HK-2 (cell line): ENCODE measurements around the gene AKAP17A.
"Not testable (repeated sequence)": the region's sequence is repeated elsewhere in the genome, so short reads cannot be mapped to it uniquely, and the experiment has no call there.

ENCODE experiments used
- DNase-seq: peaks from one replicate; pipeline ENCODE4 v3.0.0-alpha.2; 2018; ENCODE audit not compliant: unreplicated experiment

AKAP17A gene

DNA sequence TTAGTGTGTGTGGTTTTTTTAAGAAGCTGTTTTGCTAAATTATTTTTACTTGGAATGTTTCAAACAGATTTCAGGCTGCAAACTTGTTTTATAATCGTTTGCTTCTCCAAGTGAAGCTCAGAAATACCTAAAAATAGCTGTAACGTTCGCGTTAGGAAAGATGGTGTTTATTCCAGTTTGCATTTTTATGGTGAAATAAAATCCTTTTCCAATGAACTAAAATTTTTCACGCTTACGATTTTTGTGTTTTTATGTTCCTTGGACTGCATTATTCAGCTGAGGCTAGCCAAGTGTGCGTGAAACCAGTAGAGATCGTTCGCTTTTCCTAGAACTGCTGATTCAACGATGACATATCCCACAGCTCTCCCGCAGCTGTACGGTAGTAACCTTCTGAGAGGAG lies 10.9 kb downstream of the AKAP17A start:
- no peak for DNase-seq

DNA sequence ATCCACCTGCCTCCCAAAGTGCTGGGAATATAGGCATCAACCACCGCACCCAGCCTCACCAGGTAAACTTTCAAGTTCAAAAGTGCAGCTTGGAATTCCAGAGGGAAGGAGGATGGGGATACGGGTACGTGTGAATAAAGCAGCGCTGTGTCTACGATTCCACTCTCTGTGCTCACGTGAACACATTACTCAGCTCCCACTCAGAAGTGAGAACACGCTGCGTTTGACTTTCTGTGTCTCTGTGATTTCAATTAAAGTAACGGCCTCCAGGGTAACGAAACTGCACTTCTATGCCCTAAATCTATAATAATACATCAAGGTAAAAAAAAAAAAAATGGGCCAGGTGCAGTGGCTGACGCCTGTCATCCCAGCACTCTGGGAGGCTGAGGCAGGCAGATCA lies 15.1 kb downstream of the AKAP17A start:
- no peak for DNase-seq

DNA sequence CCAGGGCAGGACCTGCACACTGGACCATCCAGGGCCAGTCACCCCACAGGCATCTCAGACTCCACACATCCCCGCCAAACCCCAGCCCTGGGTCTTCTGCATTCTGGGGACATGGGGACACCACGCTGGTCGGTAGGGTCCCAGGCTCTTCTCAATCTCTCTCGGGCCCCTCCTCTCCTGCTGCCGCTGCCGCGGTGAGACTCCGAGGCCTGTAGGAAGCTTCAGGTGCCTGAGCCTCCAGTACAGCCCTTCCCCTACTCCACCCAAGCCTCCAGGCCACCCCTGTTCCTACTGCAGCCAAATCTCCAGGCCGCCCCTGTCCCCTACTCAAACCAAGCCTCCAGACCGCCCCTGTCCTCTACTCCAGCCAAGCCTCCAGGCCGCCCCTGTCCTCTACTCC lies 17.9 kb downstream of the AKAP17A start:
- no peak for DNase-seq

DNA sequence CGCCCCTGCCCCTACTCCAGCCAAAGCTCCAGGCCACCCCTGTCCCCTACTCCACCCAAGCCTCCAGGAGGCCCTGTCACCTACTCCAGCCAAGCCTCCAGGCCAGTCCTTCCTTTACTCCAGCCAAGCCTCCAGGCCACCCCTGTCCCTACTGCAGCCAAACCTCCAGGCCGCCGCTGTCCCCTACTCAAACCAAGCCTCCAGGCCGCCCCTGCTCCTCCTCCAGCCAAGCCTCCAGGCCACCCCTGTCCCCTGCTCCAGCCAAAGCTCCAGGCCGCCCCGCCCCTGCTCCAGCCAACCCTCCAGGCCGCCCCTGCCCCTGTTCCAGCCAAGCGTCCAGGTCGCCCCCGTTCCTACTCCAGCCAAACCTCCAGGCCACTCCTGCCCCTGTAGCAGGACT lies 18.4 kb downstream of the AKAP17A start:
- no peak for DNase-seq

DNA sequence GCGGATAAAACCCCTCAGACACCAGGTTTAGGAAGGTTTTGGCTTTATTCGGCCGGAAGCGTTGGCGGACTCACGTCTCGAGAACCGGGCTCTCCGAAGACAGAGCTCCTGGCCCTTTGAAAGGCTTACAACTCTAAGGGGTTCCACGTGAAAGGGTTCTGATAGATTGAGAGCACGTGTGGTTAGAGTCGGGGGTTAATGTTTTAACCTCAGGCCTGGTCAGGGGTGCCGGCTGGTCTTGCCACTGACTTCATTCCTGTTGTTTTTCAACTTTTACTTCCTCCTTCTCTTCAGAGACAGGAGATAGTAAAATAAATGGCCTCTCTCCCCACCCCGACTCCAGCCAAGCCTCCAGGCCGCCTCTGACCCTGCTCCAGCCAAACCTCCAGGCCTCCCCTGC lies 18.8 kb downstream of the AKAP17A start:
- no peak for DNase-seq

DNA sequence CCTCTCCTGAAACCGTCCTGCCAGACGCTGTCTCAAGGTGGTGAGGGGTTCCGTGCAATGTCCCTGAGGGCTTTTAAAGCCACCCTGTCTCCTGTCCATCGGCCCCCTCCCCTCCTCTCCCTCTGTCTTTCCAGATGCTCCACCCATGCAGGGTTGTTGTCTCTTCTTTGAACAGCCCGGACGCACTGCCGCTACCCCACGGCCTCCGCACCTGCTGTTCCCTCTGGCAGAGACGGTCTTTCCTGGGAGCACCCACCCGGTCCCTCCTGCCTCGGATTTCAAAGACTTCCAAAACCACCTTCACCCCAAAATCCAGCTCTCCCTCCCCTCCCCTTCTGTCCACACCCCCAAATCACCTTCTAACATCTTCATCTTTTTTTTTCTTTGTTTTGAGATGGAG lies 19.3 kb downstream of the AKAP17A start:
- no peak for DNase-seq

DNA sequence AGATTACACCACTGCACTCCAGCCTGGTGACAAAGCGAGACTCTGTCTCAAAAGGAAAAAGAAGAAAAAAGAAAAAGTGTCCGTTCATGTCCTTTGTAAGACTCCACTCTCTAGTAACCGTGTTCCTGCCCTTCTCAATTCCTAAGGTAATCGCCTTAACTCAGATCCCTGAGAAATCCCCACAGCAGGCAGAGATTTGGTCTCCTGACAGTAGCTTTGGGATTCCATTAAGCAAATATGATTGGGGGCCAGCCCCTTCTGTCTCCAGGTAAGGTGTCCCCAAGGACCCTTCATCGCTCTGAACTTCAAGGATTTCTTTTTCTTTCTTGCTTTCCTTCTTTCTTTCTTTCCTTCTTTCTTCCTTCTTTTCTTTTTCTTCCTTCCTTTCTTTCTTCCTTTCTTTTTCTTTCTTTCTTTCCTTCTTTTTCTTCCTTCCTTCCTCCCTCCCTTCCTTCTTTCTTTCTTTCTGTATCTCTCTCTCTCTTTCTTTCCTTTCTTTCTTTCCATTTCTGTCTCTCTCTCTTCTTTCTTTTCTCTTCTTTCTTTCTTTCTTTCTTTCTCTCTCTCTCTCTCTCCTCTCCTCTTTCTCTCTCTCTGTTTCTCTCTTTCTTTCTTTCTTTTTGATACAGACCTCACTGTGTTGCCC lies 21.4 kb downstream of the AKAP17A start:
- DNase-seq, result no peak

DNA sequence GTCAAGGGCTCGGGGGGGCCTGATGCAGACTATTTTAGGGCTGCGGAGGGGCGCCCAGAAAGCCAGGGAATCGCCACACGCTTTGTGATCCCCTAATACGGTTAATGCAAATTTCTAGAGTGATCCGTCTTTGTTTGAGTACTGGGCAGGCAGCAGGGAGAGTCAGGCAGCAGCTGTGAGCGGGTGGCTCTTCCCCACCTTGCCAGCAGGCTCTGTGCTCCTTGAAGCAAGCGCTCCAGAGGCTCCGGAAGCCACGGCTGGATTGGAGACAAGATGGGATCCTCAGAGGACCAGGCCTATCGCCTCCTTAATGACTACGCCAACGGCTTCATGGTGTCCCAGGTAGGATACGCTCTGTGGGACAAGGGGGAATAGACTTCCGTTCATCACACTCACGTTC lies 23.5 kb downstream of the AKAP17A start, which contains the start of gene ASMT:
ASMT (plus strand) TSS at position 133 of the 400 bp plus-strand sequence; CDS start at position 274, 141 bp downstream.
- no peak for DNase-seq

DNA sequence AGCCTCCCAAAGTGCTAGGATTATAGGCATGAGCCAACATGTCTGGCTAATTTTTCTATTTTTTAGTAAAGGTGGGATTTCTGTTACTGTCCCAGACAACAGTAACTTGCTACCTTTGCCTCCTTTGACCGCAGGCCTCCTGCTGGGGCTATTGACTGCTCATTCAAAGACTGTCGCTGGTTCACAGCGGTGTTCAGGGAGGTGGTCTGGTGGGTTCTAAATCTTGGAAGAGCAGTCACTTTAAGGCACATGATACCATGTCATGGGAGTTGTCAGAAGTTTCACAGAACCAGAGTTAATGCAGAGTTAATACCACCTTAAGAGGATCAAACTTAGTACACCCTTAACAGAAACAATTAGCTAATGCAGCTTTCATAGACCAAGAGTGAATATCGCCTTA lies 27.3 kb downstream of the AKAP17A start:
- DNase-seq, result no peak

DNA sequence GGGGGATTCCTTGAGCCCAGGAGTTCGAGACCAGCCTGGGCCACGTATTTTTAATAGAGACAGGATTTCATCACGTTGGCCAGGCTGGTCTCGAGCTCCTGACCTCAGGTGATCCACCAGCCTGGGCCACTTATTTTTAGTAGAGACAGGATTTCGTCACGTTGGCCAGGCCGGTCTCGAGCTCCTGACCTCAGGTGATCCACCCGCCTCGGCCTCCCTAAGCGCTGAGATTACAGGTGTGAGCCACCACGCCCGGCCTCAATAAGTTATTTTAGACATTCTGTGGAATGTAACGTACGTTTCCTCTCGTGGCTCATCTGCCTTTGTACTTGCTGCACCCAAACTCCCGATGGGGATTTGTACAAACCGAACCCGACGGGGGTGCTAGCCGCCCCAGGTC lies 32.3 kb downstream of the AKAP17A start:
- no peak for DNase-seq

DNA sequence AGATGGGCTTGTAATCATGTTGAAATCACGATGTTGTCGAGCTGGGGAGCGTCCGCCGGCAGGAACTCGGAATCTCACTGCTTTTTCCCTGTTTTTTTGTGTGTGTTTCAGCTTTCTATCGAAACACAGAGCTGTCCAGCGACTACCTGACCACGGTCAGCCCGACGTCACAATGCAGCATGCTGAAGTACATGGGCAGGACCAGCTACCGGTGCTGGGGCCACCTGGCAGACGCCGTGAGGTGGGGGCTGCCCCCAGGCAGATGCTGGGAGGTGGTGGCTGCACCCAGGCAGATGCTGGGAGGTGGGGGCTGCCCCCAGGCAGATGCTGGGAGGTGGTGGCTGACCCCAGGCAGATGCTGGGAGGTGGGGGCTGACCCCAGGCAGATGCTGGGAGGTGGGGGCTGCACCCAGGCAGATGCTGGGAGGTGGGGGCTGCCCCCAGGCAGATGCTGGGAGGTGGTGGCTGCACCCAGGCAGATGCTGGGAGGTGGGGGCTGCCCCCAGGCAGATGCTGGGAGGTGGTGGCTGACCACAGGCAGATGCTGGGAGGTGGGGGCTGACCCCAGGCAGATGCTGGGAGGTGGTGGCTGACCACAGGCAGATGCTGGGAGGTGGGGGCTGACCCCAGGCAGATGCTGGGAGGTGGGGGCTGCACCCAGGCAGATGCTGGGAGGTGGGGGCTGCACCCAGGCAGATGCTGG lies 32.9 kb downstream of the AKAP17A start:
- DNase-seq, result not testable (repeated sequence)

DNA sequence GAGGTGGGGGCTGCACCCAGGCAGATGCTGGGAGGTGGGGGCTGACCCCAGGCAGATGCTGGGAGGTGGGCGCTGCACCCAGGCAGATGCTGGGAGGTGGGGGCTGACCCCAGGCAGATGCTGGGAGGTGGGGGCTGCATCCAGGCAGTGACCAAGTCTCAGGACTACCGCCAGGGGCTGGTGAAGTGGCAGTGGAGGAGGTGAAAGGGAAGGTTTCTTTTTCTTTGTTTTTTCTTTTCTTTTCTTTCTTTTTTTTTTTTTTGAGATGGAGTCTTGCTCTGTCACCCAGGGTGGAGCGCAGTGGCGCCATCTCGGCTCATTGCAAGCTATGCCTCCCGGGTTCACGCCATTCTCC lies 33.4 kb downstream of the AKAP17A start:
- DNase-seq, result not testable (repeated sequence)

DNA sequence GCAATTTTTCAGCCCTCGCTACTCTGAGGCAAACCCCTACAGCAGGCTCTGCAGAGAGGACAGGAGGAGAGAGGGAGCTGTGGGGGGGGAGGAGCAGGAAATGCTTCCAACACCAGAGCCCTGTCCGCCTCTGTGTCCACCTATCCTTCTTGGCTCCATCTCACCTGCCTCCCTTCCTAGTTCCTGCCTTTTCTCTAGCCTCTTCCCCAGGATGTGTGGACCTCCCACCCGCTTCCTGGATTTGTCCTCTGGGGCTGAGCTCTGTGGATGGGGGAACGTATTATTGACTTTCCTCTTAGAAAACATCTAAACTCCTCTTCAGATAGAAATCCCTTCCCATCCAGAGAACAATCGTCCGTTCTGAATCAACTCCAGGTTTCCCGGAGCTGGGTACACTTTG lies 37.8 kb downstream of the AKAP17A start:
- no peak for DNase-seq

DNA sequence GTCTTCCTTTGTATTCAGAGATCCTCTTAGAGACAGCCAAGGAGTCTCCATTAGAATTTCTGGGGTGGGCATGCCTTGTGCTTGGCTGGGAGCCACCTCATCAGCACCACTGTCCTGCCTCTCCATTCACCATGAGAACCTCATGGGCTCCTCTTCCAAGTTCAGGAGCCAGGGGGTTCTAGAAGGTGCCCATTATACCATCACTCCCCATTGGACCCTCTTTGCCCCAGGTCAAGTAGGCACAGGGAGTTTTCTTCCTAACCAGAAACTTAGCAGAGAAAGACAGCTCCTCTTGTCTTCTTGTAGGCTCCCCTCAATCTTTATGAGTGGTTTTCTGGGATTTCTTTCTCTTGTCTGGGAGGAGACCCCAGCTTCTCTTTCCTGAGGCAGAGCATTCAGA lies 54.6 kb downstream of the AKAP17A start:
- DNase-seq, result no peak

DNA sequence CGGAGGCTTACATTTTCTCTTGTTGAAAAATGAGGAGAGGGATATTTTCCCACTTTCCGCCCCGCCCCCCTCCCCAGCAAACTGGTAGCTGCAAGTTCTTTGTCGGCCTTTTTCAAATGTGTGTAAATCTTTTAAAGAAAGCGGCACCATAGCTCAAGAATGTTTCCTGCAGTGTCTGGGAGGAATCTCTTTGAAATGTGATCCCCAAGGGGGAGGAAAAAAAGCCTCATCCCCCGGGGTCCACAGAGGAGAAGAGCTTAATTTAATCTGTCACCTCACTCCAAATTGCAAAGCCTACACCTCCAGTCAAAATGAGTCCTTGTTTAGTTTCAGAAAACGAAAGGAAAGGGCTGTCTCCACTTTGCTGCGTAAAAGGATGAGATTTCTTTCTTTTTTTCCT lies 58.2 kb downstream of the AKAP17A start:
- DNase-seq, result no peak
